ENCODE data around the gene SYNGR4. TPM values are rescaled to one million over a fixed set of nuclear protein-coding genes. Genes with fewer than 3 reads are reported as not detected.

The SYNGR4 gene
- total and polyA plus RNA-seq, 2 donors (not counting 1 experiment from before 2014, with no cell fraction given), result not detected

GRCh38 chr19:48348045-48348444 lies 16.1 kb upstream of the SYNGR4 start:
- Histone ChIP-seq H3K27me3 (replicated peaks in 1 of 4; ENCODE audit: control extremely low read depth in 1 of 4, control insufficient read depth in 3 of 4, insufficient read depth in 4 of 4, low read length in 3 of 4) (no peaks in the 10 kb centered on the region), H4K20me1 (ENCODE audit: control insufficient read depth, insufficient read depth, low read length, poor library complexity, severe bottlenecking) (no peaks in the 10 kb centered on the region), H3K79me2 (ENCODE audit: control insufficient read depth, insufficient read depth, low read length) (peaks cover 4% of the 10 kb centered on the region), H3K9me3 (ENCODE audit: control extremely low read depth in 1 of 3, control insufficient read depth in 2 of 3, insufficient read depth in 1 of 3, low read length in 2 of 3) (no peaks in the 10 kb centered on the region), H3K4me3 (ENCODE audit: control extremely low read depth in 1 of 5, extremely low read depth in 1 of 5, insufficient read depth in 1 of 5, low read depth in 2 of 5, low read length in 4 of 5) (no peak overlapping the region), H3K4me1 (ENCODE audit: control insufficient read depth in 2 of 2, insufficient read depth in 2 of 2, low read length in 2 of 2) (peaks cover 0 to 5% of the 10 kb centered on the region in 2 donors), H3K9ac (ENCODE audit: low read length) (no peak overlapping the region), H3K36me3 (replicated peaks in 1 of 2; ENCODE audit: control extremely low read depth in 1 of 2, control insufficient read depth in 1 of 2, extremely low read depth in 1 of 2, insufficient read depth in 2 of 2, low read length in 1 of 2) (peaks cover 0 to 3% of the 10 kb centered on the region in 2 experiments), H3K27ac (ENCODE audit: low read length in 2 of 2) (no peak overlapping the region), H2AFZ (ENCODE audit: insufficient read depth, low read depth, low read length, poor library complexity, severe bottlenecking) (no peak overlapping the region), H3K4me2 (replicated peaks; ENCODE audit: low read depth, low read length, poor library complexity, severe bottlenecking) (no peak overlapping the region)
- H3K9me3 Mint-ChIP-seq (ENCODE audit: insufficient read depth), result no peaks in the 10 kb centered on the region
- no peak for ATAC-seq (ENCODE audit: low read depth)
- no peaks in the 10 kb centered on the region for H3K27me3 Mint-ChIP-seq
- TF ChIP-seq EZH2 (IDR thresholded peaks at IDR 0.05; ENCODE audit: borderline replicate concordance, insufficient read depth, low read depth, low read length, poor library complexity, severe bottlenecking), result no peak
- no peak for TF ChIP-seq CTCF (IDR thresholded peaks at IDR 0.05)
- CTCF ChIA-PET, result interaction anchor here (0.7 to 1.7 kb wide), 4 partner anchors 14 to 261 kb away, joined by 3 to 7 read pairs (median 3); no protein-coding TSS in a partner anchor
- no peak overlapping the region for H3K4me3 Mint-ChIP-seq
- POLR2A ChIA-PET, result interaction anchor here (0.6 kb wide), 1 partner anchor 163 kb away, joined by 9 read pairs; no protein-coding TSS in a partner anchor
- DNase-seq, result no peak
- no peak overlapping the region for H3K27ac Mint-ChIP-seq
- H3K4me1 Mint-ChIP-seq, result peaks cover 3% of the 10 kb centered on the region
- intact Hi-C loops (cut with micrococcal nuclease), result no loop called here
- WGBS (ENCODE audit: insufficient coverage), result 98% methylated on average over 5 of the region's 5 CpGs

DNA sequence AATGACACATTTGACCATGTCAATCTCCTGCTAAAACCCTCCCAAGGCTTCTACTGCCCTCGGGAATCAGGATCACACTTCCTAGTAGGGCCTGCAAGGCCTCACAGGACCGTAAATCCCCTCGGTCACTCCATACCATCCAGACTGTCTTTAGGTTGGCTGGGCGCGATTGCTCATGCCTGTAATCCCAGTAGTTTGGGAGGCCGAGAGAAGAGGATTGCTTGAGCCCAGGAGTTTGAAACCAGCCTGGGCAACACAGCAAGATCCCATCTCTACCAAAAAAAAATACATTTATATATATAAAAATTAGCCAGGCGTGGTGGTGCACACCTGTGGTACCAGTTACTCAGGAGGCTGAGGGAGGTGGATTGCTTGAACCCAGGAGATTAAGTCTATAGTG lies 15.4 kb upstream of the SYNGR4 start:
- WGBS (ENCODE audit: insufficient coverage), result 90% methylated on average over 3 of the region's 7 CpGs
- no peak overlapping the region for H3K9ac ChIP-seq (ENCODE audit: low read length)
- H3K36me3 ChIP-seq (replicated peaks in 1 of 2; ENCODE audit: control extremely low read depth in 1 of 2, control insufficient read depth in 1 of 2, extremely low read depth in 1 of 2, insufficient read depth in 2 of 2, low read length in 1 of 2), result peaks cover 0 to 3% of the 10 kb centered on the region in 2 experiments
- H3K4me3 ChIP-seq (ENCODE audit: control extremely low read depth in 1 of 5, extremely low read depth in 1 of 5, insufficient read depth in 1 of 5, low read depth in 2 of 5, low read length in 4 of 5), result no peak overlapping the region
- H3K27ac Mint-ChIP-seq, result no peak overlapping the region
- peaks cover 3% of the 10 kb centered on the region for H3K4me1 Mint-ChIP-seq
- ChIA-PET POLR2A (no interaction called here), CTCF (interaction anchor here (1.0 to 2.8 kb wide), 3 partner anchors 15 to 235 kb away, joined by 3 to 12 read pairs (median 7); no protein-coding TSS in a partner anchor)
- H2AFZ ChIP-seq (ENCODE audit: insufficient read depth, low read depth, low read length, poor library complexity, severe bottlenecking), result no peak overlapping the region
- DNase-seq (no peak), ATAC-seq (ENCODE audit: low read depth) (no peak)
- peaks cover 0 to 5% of the 10 kb centered on the region in 2 donors for H3K4me1 ChIP-seq (ENCODE audit: control insufficient read depth in 2 of 2, insufficient read depth in 2 of 2, low read length in 2 of 2)
- H3K9me3 ChIP-seq (ENCODE audit: control extremely low read depth in 1 of 3, control insufficient read depth in 2 of 3, insufficient read depth in 1 of 3, low read length in 2 of 3), result no peaks in the 10 kb centered on the region
- H3K4me3 Mint-ChIP-seq, result no peak overlapping the region
- no peaks in the 10 kb centered on the region for H3K27me3 ChIP-seq (replicated peaks in 1 of 4; ENCODE audit: control extremely low read depth in 1 of 4, control insufficient read depth in 3 of 4, insufficient read depth in 4 of 4, low read length in 3 of 4)
- H3K9me3 Mint-ChIP-seq (ENCODE audit: insufficient read depth), result no peaks in the 10 kb centered on the region
- H3K4me2 ChIP-seq (replicated peaks; ENCODE audit: low read depth, low read length, poor library complexity, severe bottlenecking), result no peak overlapping the region
- TF ChIP-seq EZH2 (IDR thresholded peaks at IDR 0.05; ENCODE audit: borderline replicate concordance, insufficient read depth, low read depth, low read length, poor library complexity, severe bottlenecking) (no peak), CTCF (IDR thresholded peaks at IDR 0.05) (no peak)
- H3K79me2 ChIP-seq (ENCODE audit: control insufficient read depth, insufficient read depth, low read length), result peaks cover 4% of the 10 kb centered on the region
- H3K27ac ChIP-seq (ENCODE audit: low read length in 2 of 2), result no peak overlapping the region
- H3K27me3 Mint-ChIP-seq, result no peaks in the 10 kb centered on the region
- intact Hi-C loops (cut with micrococcal nuclease), result no loop called here
- no peaks in the 10 kb centered on the region for H4K20me1 ChIP-seq (ENCODE audit: control insufficient read depth, insufficient read depth, low read length, poor library complexity, severe bottlenecking)
